Natural killer cell (primary cell): Measurements from ENCODE around the gene PRKAG1. TPM values are rescaled to one million over a fixed set of nuclear protein-coding genes. Genes with fewer than 3 reads are reported as not detected.

Source experiments
- ATAC-seq, 3 donors: fragments of 150-1000 bp in 2 of 3; fragments of 200-7000 bp in 1 of 3; cut with Tn5 transposase; 1 replicate in 1 of 3; 2 replicates in 2 of 3; pipeline ENCODE4 v1.10.0; 2021; ENCODE audit warnings: mild to moderate bottlenecking in 2 of 3, moderate library complexity in 2 of 3
- DNase-seq, 2 donors: peaks; one replicate each; pipeline versions ENCODE4 v3.0.0 to v3.0.0-alpha.2; 2013 to 2021; ENCODE audit warnings: mixed read lengths in 1 of 2
- H3K27ac ChIP-seq: one replicate; pipeline ENCODE4 v1.5.1; 2013; ENCODE audit warnings: mild to moderate bottlenecking, low read length
- H3K27me3 ChIP-seq: one replicate; pipeline ENCODE4 v1.6.1; 2013; ENCODE audit warnings: low read length; ENCODE audit not compliant: control insufficient read depth, insufficient read depth
- H3K36me3 ChIP-seq: one replicate; pipeline ENCODE4 v1.6.1; 2013; ENCODE audit warnings: low read length; ENCODE audit not compliant: control insufficient read depth, insufficient read depth
- H3K4me1 ChIP-seq: one replicate; pipeline ENCODE4 v1.6.1; 2013; ENCODE audit warnings: low read length; ENCODE audit not compliant: control insufficient read depth, insufficient read depth
- H3K4me3 ChIP-seq: one replicate; pipeline ENCODE4 v1.5.1; 2013; ENCODE audit warnings: low read length
- H3K9me3 ChIP-seq: one replicate; pipeline ENCODE4 v1.6.1; 2013; ENCODE audit warnings: low read length; ENCODE audit not compliant: control insufficient read depth, insufficient read depth
- H3K27ac Mint-ChIP-seq, 2 donors: one replicate each; pipeline ENCODE4 v1.8.0; 2022; ENCODE audit warnings: mild to moderate bottlenecking in 2 of 2, mixed read lengths in 2 of 2, moderate library complexity in 1 of 2
- H3K27me3 Mint-ChIP-seq, 2 donors: one replicate each; pipeline ENCODE4 v1.8.0; 2022; ENCODE audit warnings: low read depth in 2 of 2, mixed read lengths in 2 of 2
- H3K36me3 Mint-ChIP-seq: one replicate; pipeline ENCODE4 v1.8.0; 2022; ENCODE audit warnings: mixed read lengths
- H3K4me1 Mint-ChIP-seq, 2 donors: one replicate each; pipeline ENCODE4 v1.8.0; 2022; ENCODE audit warnings: mixed read lengths in 2 of 2
- H3K4me3 Mint-ChIP-seq: one replicate; pipeline ENCODE4 v1.8.0; 2022; ENCODE audit warnings: mild to moderate bottlenecking, moderate library complexity, mixed read lengths
- H3K9me3 Mint-ChIP-seq, 2 donors: one replicate each; pipeline ENCODE4 v1.8.0; 2022; ENCODE audit warnings: mixed read lengths in 2 of 2
- WGBS: methylation state at CpG from one replicate; pipeline ENCODE4 v1.1.7; 2013; ENCODE audit warnings: missing lambda C conversion rate; ENCODE audit not compliant: insufficient coverage; 5-methylcytosine and 5-hydroxymethylcytosine counted together
- intact Hi-C: fragments of 100-400 bp; cut with micrococcal nuclease; formaldehyde crosslinking; loops from one replicate; pipeline ENCODE4 v1.14.2; 2022
- total RNA-seq, 4 donors: library from RNA; stranded (reverse); fragments of 120-200 nt in 1 of 4; gene quantifications; one replicate each; pipeline versions ENCODE4 v1.2.3 to v1.2.4, GENCODE V29; 2013 to 2022
- TF ChIP-seq, protein P1 (sequence below): fragments of 200-600 bp; IDR thresholded peaks from one replicate; pipeline ENCODE4 v1.8.0; 2022; ENCODE audit warnings: antibody characterized with exemption

The PRKAG1 gene
- total RNA-seq, 3 donors from 2014 or later (not counting 1 experiment from before 2014, with no cell fraction given), result 76.4 to 100 (median 81.1) TPM

GRCh38 chr12:48972952-48973483 lies 45.6 kb downstream of the PRKAG1 start:
- no peaks in the 10 kb centered on the region for H3K9me3 Mint-ChIP-seq
- H3K4me1 Mint-ChIP-seq, result peaks cover 41 to 52% of the 10 kb centered on the region in 2 donors
- no peaks in the 10 kb centered on the region for H3K36me3 Mint-ChIP-seq
- TF ChIP-seq, protein P1, sequence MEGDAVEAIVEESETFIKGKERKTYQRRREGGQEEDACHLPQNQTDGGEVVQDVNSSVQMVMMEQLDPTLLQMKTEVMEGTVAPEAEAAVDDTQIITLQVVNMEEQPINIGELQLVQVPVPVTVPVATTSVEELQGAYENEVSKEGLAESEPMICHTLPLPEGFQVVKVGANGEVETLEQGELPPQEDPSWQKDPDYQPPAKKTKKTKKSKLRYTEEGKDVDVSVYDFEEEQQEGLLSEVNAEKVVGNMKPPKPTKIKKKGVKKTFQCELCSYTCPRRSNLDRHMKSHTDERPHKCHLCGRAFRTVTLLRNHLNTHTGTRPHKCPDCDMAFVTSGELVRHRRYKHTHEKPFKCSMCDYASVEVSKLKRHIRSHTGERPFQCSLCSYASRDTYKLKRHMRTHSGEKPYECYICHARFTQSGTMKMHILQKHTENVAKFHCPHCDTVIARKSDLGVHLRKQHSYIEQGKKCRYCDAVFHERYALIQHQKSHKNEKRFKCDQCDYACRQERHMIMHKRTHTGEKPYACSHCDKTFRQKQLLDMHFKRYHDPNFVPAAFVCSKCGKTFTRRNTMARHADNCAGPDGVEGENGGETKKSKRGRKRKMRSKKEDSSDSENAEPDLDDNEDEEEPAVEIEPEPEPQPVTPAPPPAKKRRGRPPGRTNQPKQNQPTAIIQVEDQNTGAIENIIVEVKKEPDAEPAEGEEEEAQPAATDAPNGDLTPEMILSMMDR, result no peak
- intact Hi-C loops, result loop anchor here (10.0 kb wide), 1 partner anchor 48 kb away; the partner anchor contains the start of gene FKBP11
- Histone ChIP-seq H3K27me3 (peaks cover 52% of the 10 kb centered on the region), H3K36me3 (no peaks in the 10 kb centered on the region), H3K27ac (no peak overlapping the region), H3K9me3 (no peaks in the 10 kb centered on the region), H3K4me3 (no peak overlapping the region), H3K4me1 (peaks cover 57% of the 10 kb centered on the region)
- H3K27me3 Mint-ChIP-seq, result peaks cover 27 to 42% of the 10 kb centered on the region in 2 donors
- H3K27ac Mint-ChIP-seq, result peak overlapping the region in 1 of 2 donors; percentile 15
- WGBS, result 22% methylated on average over 3 of the region's 3 CpGs
- H3K4me3 Mint-ChIP-seq, result no peak overlapping the region
- DNase-seq, result no peak
- no peak for ATAC-seq

- DNase-seq (peak; percentile 32 to 43), ATAC-seq (peak; percentile 18 to 53 (median 37))
- no peaks in the 10 kb centered on the region for H3K36me3 ChIP-seq
- Mint-ChIP-seq H3K36me3 (no peaks in the 10 kb centered on the region), H3K27me3 (peaks cover 21 to 37% of the 10 kb centered on the region in 2 donors), H3K9me3 (no peaks in the 10 kb centered on the region), H3K4me1 (peaks cover 35 to 46% of the 10 kb centered on the region in 2 donors), H3K27ac (peak overlapping the region in 1 of 2 donors; percentile 44), H3K4me3 (no peak overlapping the region)
- intact Hi-C loops, result loop anchor here (10.0 kb wide), 1 partner anchor 48 kb away; the partner anchor contains the start of gene FKBP11
- H3K4me1 ChIP-seq, result peaks cover 50% of the 10 kb centered on the region
- no peaks in the 10 kb centered on the region for H3K9me3 ChIP-seq
- 4% methylated on average over 23 of the region's 23 CpGs for WGBS
- TF ChIP-seq, protein P1, result no peak
- peaks cover 52% of the 10 kb centered on the region for H3K27me3 ChIP-seq
- H3K27ac ChIP-seq, result no peak overlapping the region
- no peak overlapping the region for H3K4me3 ChIP-seq
Observed at GRCh38 chr12:48972213-48972951, 46.2 kb downstream of the PRKAG1 start.

- DNase-seq, result no peak
- Mint-ChIP-seq H3K36me3 (no peaks in the 10 kb centered on the region), H3K9me3 (no peaks in the 10 kb centered on the region), H3K27ac (peak overlapping the region in 1 of 2 donors; percentile 44), H3K4me1 (peaks cover 29 to 42% of the 10 kb centered on the region in 2 donors), H3K4me3 (peak overlapping the region; percentile 39), H3K27me3 (peaks cover 19 to 28% of the 10 kb centered on the region in 2 donors)
- no peak overlapping the region for H3K27ac ChIP-seq
- TF ChIP-seq, protein P1, result no peak
- peaks cover 47% of the 10 kb centered on the region for H3K27me3 ChIP-seq
- no peaks in the 10 kb centered on the region for H3K9me3 ChIP-seq
- no peak overlapping the region for H3K4me3 ChIP-seq
- intact Hi-C loops, result loop anchor here (10.0 kb wide), 1 partner anchor 46 kb away; the partner anchor contains the start of gene FKBP11
- ATAC-seq, result no peak
- H3K36me3 ChIP-seq, result no peaks in the 10 kb centered on the region
- WGBS, result 31% methylated on average over 7 of the region's 10 CpGs
- peaks cover 46% of the 10 kb centered on the region for H3K4me1 ChIP-seq
Observed at GRCh38 chr12:48970702-48971334, 47.8 kb downstream of the PRKAG1 start.
